ENCODE measurements around the gene GAS6. TPM values are rescaled to one million over a fixed set of nuclear protein-coding genes. Genes with fewer than 3 reads are reported as not detected.

GAS6 gene
- total and polyA plus RNA-seq, 2 experiments from 2014 or later: 91.8 to 112 TPM

- TF ChIP-seq CTCF (IDR thresholded peaks at IDR 0.05; ENCODE audit: low read depth, low read length): peak; percentile 9
- Histone ChIP-seq H3K9me3 (ENCODE audit: low read depth) (no peaks in the 10 kb centered on the region), H3K27me3 (no peaks in the 10 kb centered on the region), H3K4me1 (ENCODE audit: low read depth) (peaks cover 9% of the 10 kb centered on the region), H3K27ac (no peak overlapping the region), H3K4me3 (no peak overlapping the region), H3K36me3 (no peaks in the 10 kb centered on the region)
- DNase-seq (ENCODE audit: low read depth in 1 of 2, low spot score in 1 of 2): peak; percentile 58 to 83
These were observed 61.8 kb downstream of the GAS6 start for GRCh38 chr13:113802090-113802531.

GRCh38 chr13:113801289-113801961 is 62.5 kb downstream of the GAS6 start:
- no peak for TF ChIP-seq CTCF (IDR thresholded peaks at IDR 0.05; ENCODE audit: low read depth, low read length)
- H3K4me3 ChIP-seq: no peak overlapping the region

GRCh38 chr13:113800576-113800926 is 63.3 kb downstream of the GAS6 start:
- Histone ChIP-seq H3K36me3 (no peaks in the 10 kb centered on the region), H3K27ac (no peak overlapping the region), H3K4me1 (ENCODE audit: low read depth) (peaks cover 9% of the 10 kb centered on the region), H3K9me3 (ENCODE audit: low read depth) (no peaks in the 10 kb centered on the region), H3K4me3 (no peak overlapping the region), H3K27me3 (no peaks in the 10 kb centered on the region)
- no peak for DNase-seq (ENCODE audit: low read depth in 1 of 2, low spot score in 1 of 2)
- TF ChIP-seq CTCF (IDR thresholded peaks at IDR 0.05; ENCODE audit: low read depth, low read length): no peak

More at GRCh38 chr13:113801289-113801961, 62.5 kb downstream of the GAS6 start:
- Histone ChIP-seq H3K27ac (no peak overlapping the region), H3K36me3 (no peaks in the 10 kb centered on the region), H3K4me1 (ENCODE audit: low read depth) (peaks cover 9% of the 10 kb centered on the region), H3K27me3 (no peaks in the 10 kb centered on the region), H3K9me3 (ENCODE audit: low read depth) (no peaks in the 10 kb centered on the region)
- no peak for DNase-seq (ENCODE audit: low read depth in 1 of 2, low spot score in 1 of 2)

GRCh38 chr13:113798200-113798811 is 65.6 kb downstream of the GAS6 start:
- peaks cover 9% of the 10 kb centered on the region for H3K4me1 ChIP-seq (ENCODE audit: low read depth)
- H3K27me3 ChIP-seq: no peaks in the 10 kb centered on the region
- no peak overlapping the region for H3K4me3 ChIP-seq
- H3K27ac ChIP-seq: no peak overlapping the region
- TF ChIP-seq CTCF (IDR thresholded peaks at IDR 0.05; ENCODE audit: low read depth, low read length): no peak
- no peaks in the 10 kb centered on the region for H3K9me3 ChIP-seq (ENCODE audit: low read depth)
- H3K36me3 ChIP-seq: no peaks in the 10 kb centered on the region
- no peak for DNase-seq (ENCODE audit: low read depth in 1 of 2, low spot score in 1 of 2)

GRCh38 chr13:113796964-113797676 is 66.8 kb downstream of the GAS6 start:
- Histone ChIP-seq H3K36me3 (no peaks in the 10 kb centered on the region), H3K27ac (no peak overlapping the region), H3K9me3 (ENCODE audit: low read depth) (no peaks in the 10 kb centered on the region), H3K27me3 (no peaks in the 10 kb centered on the region), H3K4me3 (no peak overlapping the region), H3K4me1 (ENCODE audit: low read depth) (peaks cover 9% of the 10 kb centered on the region)
- TF ChIP-seq CTCF (IDR thresholded peaks at IDR 0.05; ENCODE audit: low read depth, low read length): no peak
- no peak for DNase-seq (ENCODE audit: low read depth in 1 of 2, low spot score in 1 of 2)
